H1 (cell line): ENCODE measurements around the gene ATP11A. TPM values are rescaled to one million over a fixed set of nuclear protein-coding genes. Genes with fewer than 3 reads are reported as not detected.

Source experiments
- CTCF ChIA-PET: fragments of 300-600 bp; sonication (Branson Sonifier 250); formaldehyde crosslinking; loops from one replicate; lab custom pipeline; 2021; ENCODE audit not compliant: partially characterized antibody; lab: Charles Lee
- POLR2A ChIA-PET: fragments of 300-600 bp; sonication (Branson Sonifier 250); formaldehyde crosslinking; loops from one replicate; lab custom pipeline; 2021; ENCODE audit warnings: inconsistent platforms; ENCODE audit not compliant: partially characterized antibody; lab: Charles Lee
- DNase-seq, 2 experiments: peaks; one replicate each; pipeline versions ENCODE4 v3.0.0 to v3.0.0-alpha.2; 2010 to 2022; ENCODE audit warnings: low spot score in 2 of 2, low read depth in 1 of 2, mixed read lengths in 1 of 2
- FAIRE-seq: peaks from 2 replicates; lab custom pipeline; 2011; peaks lifted over from hg19 to GRCh38; lab: Jason Lieb, UNC
- H2AFZ ChIP-seq: 2 replicates; pipeline ENCODE4 v1.8.1; 2012; ENCODE audit warnings: low read length, inconsistent platforms
- H2AK5ac ChIP-seq: 2 replicates; pipeline ENCODE4 v1.6.1; 2013; ENCODE audit warnings: low read depth, low read length
- H2BK120ac ChIP-seq: replicated peaks from 2 replicates; pipeline ENCODE3; 2013; ENCODE audit warnings: low read depth, low read length, inconsistent platforms
- H2BK12ac ChIP-seq: 2 replicates; pipeline ENCODE4 v1.6.1; 2013; ENCODE audit warnings: low read depth, low read length
- H2BK15ac ChIP-seq: 2 replicates; pipeline ENCODE4 v1.6.1; 2013; ENCODE audit warnings: low read length
- H2BK20ac ChIP-seq: 2 replicates; pipeline ENCODE4 v1.6.1; 2013; ENCODE audit warnings: low read length
- H2BK5ac ChIP-seq: 2 replicates; pipeline ENCODE4 v1.6.1; 2013; ENCODE audit warnings: low read depth, low read length
- H3K14ac ChIP-seq: 2 replicates; pipeline ENCODE4 v1.6.1; 2013; ENCODE audit warnings: inconsistent platforms; ENCODE audit not compliant: insufficient read length
- H3K18ac ChIP-seq: 2 replicates; pipeline ENCODE4 v1.6.1; 2013; ENCODE audit warnings: low read length; ENCODE audit errors: extremely low read depth
- H3K23ac ChIP-seq: 2 replicates; pipeline ENCODE4 v1.6.1; 2013; ENCODE audit warnings: inconsistent platforms; ENCODE audit not compliant: insufficient read length
- H3K23me2 ChIP-seq: 2 replicates; pipeline ENCODE4 v1.6.1; 2013; ENCODE audit warnings: low read depth, low read length
- H3K27ac ChIP-seq: 2 replicates; pipeline ENCODE4 v1.6.1; 2011; ENCODE audit warnings: low read depth, low read length, inconsistent platforms
- H3K27me3 ChIP-seq, 4 experiments: replicated peaks in 1 of 4; 1 replicate in 1 of 4; 2 replicates in 3 of 4; pipeline versions ENCODE4 v1.6.1 to v1.8.1; 2011 to 2013; ENCODE audit warnings: low read length in 3 of 4, mild to moderate bottlenecking in 3 of 4, inconsistent platforms in 2 of 4, mixed read lengths in 2 of 4, moderate library complexity in 1 of 4; ENCODE audit not compliant: control insufficient read depth in 3 of 4, insufficient read depth in 3 of 4; ENCODE audit errors: extremely low read depth in 1 of 4
- H3K36me3 ChIP-seq, 4 experiments: 2 replicates each; pipeline versions ENCODE4 v1.6.1 to v1.8.1; 2011 to 2013; ENCODE audit warnings: mild to moderate bottlenecking in 4 of 4, low read length in 3 of 4, moderate library complexity in 2 of 4, control low read depth in 1 of 4, inconsistent platforms in 1 of 4; ENCODE audit not compliant: insufficient read depth in 4 of 4, control insufficient read depth in 2 of 4
- H3K4ac ChIP-seq: replicated peaks from 2 replicates; pipeline ENCODE3; 2013; ENCODE audit warnings: low read length, low read depth, mixed read lengths, inconsistent platforms; ENCODE audit not compliant: insufficient read length
- H3K4me1 ChIP-seq, 4 experiments: replicated peaks in 1 of 4; 1 replicate in 1 of 4; 2 replicates in 3 of 4; pipeline versions ENCODE4 v1.6.1 to v1.8.1; 2011 to 2013; ENCODE audit warnings: low read length in 3 of 4, inconsistent platforms in 2 of 4, mixed read lengths in 1 of 4; ENCODE audit not compliant: insufficient read depth in 4 of 4, control insufficient read depth in 3 of 4
- H3K4me2 ChIP-seq, 2 experiments: 2 replicates each; pipeline versions ENCODE4 v1.6.1 to v1.8.1; 2011 to 2013; ENCODE audit warnings: low read depth in 2 of 2, low read length in 2 of 2, control low read depth in 1 of 2, inconsistent platforms in 1 of 2, mild to moderate bottlenecking in 1 of 2; ENCODE audit not compliant: insufficient read depth in 1 of 2
- H3K4me3 ChIP-seq, 4 experiments: fragments of 200-600, 300-600 bp in 1 of 4; sonication (generic), shearing (Covaris generic), sonication (Bioruptor Twin) in 1 of 4; 2 replicates each; pipeline versions ENCODE4 v1.5.1 to v1.8.1; 2011 to 2016; ENCODE audit warnings: low read length in 4 of 4, low read depth in 3 of 4, control low read depth in 2 of 4, inconsistent platforms in 2 of 4, mild to moderate bottlenecking in 2 of 4, mixed read lengths in 1 of 4, moderate library complexity in 1 of 4; ENCODE audit not compliant: insufficient read depth in 2 of 4; ENCODE audit errors: extremely low read depth in 1 of 4
- H3K56ac ChIP-seq: replicated peaks from 2 replicates; pipeline ENCODE3; 2013; ENCODE audit warnings: low read depth, mild to moderate bottlenecking, mixed read lengths, low read length, inconsistent platforms; ENCODE audit not compliant: insufficient read length
- H3K79me1 ChIP-seq: 2 replicates; pipeline ENCODE4 v1.6.1; 2013; ENCODE audit warnings: low read depth, low read length, control low read depth
- H3K79me2 ChIP-seq, 2 experiments: 2 replicates each; pipeline versions ENCODE4 v1.6.1 to v1.8.1; 2012 to 2013; ENCODE audit warnings: low read length in 2 of 2, mild to moderate bottlenecking in 2 of 2, inconsistent platforms in 1 of 2; ENCODE audit not compliant: insufficient read depth in 2 of 2, control insufficient read depth in 1 of 2
- H3K9ac ChIP-seq, 4 experiments: replicated peaks in 1 of 4; 1 replicate in 1 of 4; 2 replicates in 3 of 4; pipeline versions ENCODE4 v1.6.1 to v1.8.1; 2011 to 2013; ENCODE audit warnings: low read depth in 3 of 4, low read length in 3 of 4, control low read depth in 2 of 4, mild to moderate bottlenecking in 2 of 4, moderate library complexity in 2 of 4, inconsistent platforms in 1 of 4; ENCODE audit errors: extremely low read depth in 1 of 4
- H3K9me3 ChIP-seq, 2 experiments: 2 replicates each; pipeline versions ENCODE4 v1.6.1 to v1.8.1; 2012 to 2013; ENCODE audit warnings: mild to moderate bottlenecking in 2 of 2, moderate library complexity in 2 of 2, control low read depth in 1 of 2, inconsistent platforms in 1 of 2, low read depth in 1 of 2, low read length in 1 of 2, mixed read lengths in 1 of 2; ENCODE audit not compliant: insufficient read depth in 2 of 2
- H4K20me1 ChIP-seq, 2 experiments: replicated peaks in 1 of 2; 2 replicates each; pipeline versions ENCODE3 to v1.8.1; 2011 to 2013; ENCODE audit warnings: inconsistent platforms in 2 of 2, low read length in 2 of 2, mild to moderate bottlenecking in 1 of 2; ENCODE audit not compliant: insufficient read depth in 2 of 2, control insufficient read depth in 1 of 2
- H4K5ac ChIP-seq: 2 replicates; pipeline ENCODE4 v1.6.1; 2013; ENCODE audit warnings: low read length, low read depth, mixed read lengths, inconsistent platforms; ENCODE audit not compliant: insufficient read length
- H4K8ac ChIP-seq: 2 replicates; pipeline ENCODE4 v1.8.0; 2013; ENCODE audit warnings: mild to moderate bottlenecking, moderate library complexity, low read length, inconsistent platforms; ENCODE audit not compliant: insufficient read depth; ENCODE audit errors: extremely low read depth
- H4K91ac ChIP-seq: replicated peaks from 2 replicates; pipeline ENCODE3; 2013; ENCODE audit warnings: low read length, mixed read lengths, inconsistent platforms; ENCODE audit not compliant: insufficient read length
- JUND ChIP-seq: IDR thresholded peaks from 2 replicates; pipeline ENCODE4 v1.6.1; 2011; ENCODE audit warnings: mild to moderate bottlenecking, improper control_type of control experiment, low read length
- POU5F1 ChIP-seq: IDR thresholded peaks from 2 replicates; pipeline ENCODE4 v1.6.1; 2011; ENCODE audit warnings: low read depth, mild to moderate bottlenecking, low read length, moderate library complexity
- RNF2 ChIP-seq: fragments of 200-900, 300-1000 bp; sonication (generic); IDR thresholded peaks from 2 replicates; pipeline ENCODE4 v1.7.1; 2016; ENCODE audit warnings: borderline replicate concordance, low read depth, mild to moderate bottlenecking, antibody characterized with exemption, low read length; ENCODE audit not compliant: poor library complexity, severe bottlenecking; ENCODE audit errors: missing control alignments
- WGBS, 2 experiments: shearing (Covaris generic) in 1 of 2; methylation state at CpG; one replicate each; pipeline versions ENCODE4 v1.1.6 to v1.1.7; 2013 to 2015; ENCODE audit warnings: low lambda C conversion rate in 2 of 2, mixed read lengths in 2 of 2, inconsistent platforms in 1 of 2, low coverage in 1 of 2, missing lambda C conversion rate in 1 of 2; ENCODE audit not compliant: insufficient replicate concordance in 2 of 2, insufficient coverage in 1 of 2, insufficient read length in 1 of 2; ENCODE audit errors: extremely low coverage in 1 of 2, missing lambda C conversion rate in 1 of 2; 5-methylcytosine and 5-hydroxymethylcytosine counted together
- polyA plus RNA-seq, 7 experiments: library from polyadenylated mRNA; depleted of rRNA in 3 of 7; stranded (reverse) in 5 of 7; unstranded in 2 of 7; fragments of >200 nt in 5 of 7; fragments of 200-250 nt in 2 of 7; gene quantifications; 1 replicate in 5 of 7; 2 replicates in 1 of 7; 4 replicates in 1 of 7; pipeline versions ENCODE4 v1.2.1 to v1.2.3, GENCODE V29; 2011 to 2013; ENCODE audit warnings: missing spikeins in 2 of 7, mixed read lengths in 2 of 7
- total RNA-seq: library from RNA; stranded (reverse); fragmentation: NEBNext Ultra II Directional; extraction: Animal tissue kit (Norgen Biotek cat#: 25700); gene quantifications from 2 replicates; pipeline ENCODE4 v1.2.1, GENCODE V29; 2021

ATP11A gene
- total and polyA plus RNA-seq, 2 of the 8 experiments (the other 6 are each of a cell fraction or from before 2014, with no cell fraction given), result 28.8 to 72.9 TPM

- H4K91ac ChIP-seq, result peak overlapping the region; percentile 95
- peak overlapping the region; percentile 54 for H4K5ac ChIP-seq
- H3K18ac ChIP-seq, result peak overlapping the region; percentile 49; the same call in 1 of the 2 replicates
- no peak overlapping the region for H2BK15ac ChIP-seq
- no peak overlapping the region for H3K56ac ChIP-seq
- H4K8ac ChIP-seq, result no peak overlapping the region
- no peaks in the 10 kb centered on the region for H3K27me3 ChIP-seq
- peaks cover 13 to 42% (median 20%) of the 10 kb centered on the region in 4 experiments for H3K4me1 ChIP-seq
- H3K27ac ChIP-seq, result peak overlapping the region; percentile 37; the same call in 1 of the 2 replicates
- WGBS, 2 experiments, result 67% methylated on average over 17 of the region's 17 CpGs; no CpG with 5 or more reads in 1 of the 2 experiments
- H2AK5ac ChIP-seq, result peak overlapping the region; percentile 76
- no peak for FAIRE-seq
- H2BK20ac ChIP-seq, result peak overlapping the region; percentile 77
- POLR2A ChIA-PET, result interaction anchor here (0.6 to 2.2 kb wide), 8 partner anchors 8 to 233 kb away, joined by 3 to 12 read pairs (median 4); no protein-coding TSS in a partner anchor
- H3K14ac ChIP-seq, result no peak overlapping the region
- no peak overlapping the region for H3K23ac ChIP-seq
- H2AFZ ChIP-seq, result no peak overlapping the region
- peak overlapping the region; percentile 86; the same call in 1 of the 2 replicates for H2BK12ac ChIP-seq
- H3K23me2 ChIP-seq, result no peaks in the 10 kb centered on the region
- 0 out of 7 replicates have a peak overlapping the region, but pooled peaks of 1 of the 4 experiments have one; percentile 5 for H3K9ac ChIP-seq
- CTCF ChIA-PET, result interaction anchor here (1.0 to 1.2 kb wide), 3 partner anchors 11 to 139 kb away, joined by 3 read pairs; no protein-coding TSS in a partner anchor
- peak overlapping the region; percentile 96 for H2BK120ac ChIP-seq
- H3K79me1 ChIP-seq, result peaks cover 13% of the 10 kb centered on the region; the same call in 1 of the 2 replicates
- peaks cover 0 to 2% of the 10 kb centered on the region in 2 experiments for H4K20me1 ChIP-seq
- H3K79me2 ChIP-seq, result peaks cover 0 to 65% of the 10 kb centered on the region in 2 experiments; a peak in 3 of 4 replicates
- H3K4me2 ChIP-seq, result peak overlapping the region; percentile 48 to 54; a peak in 2 of 4 replicates
- no peak for TF ChIP-seq RNF2
- no peak for TF ChIP-seq POU5F1
- 0 out of 2 replicates have a peak, but pooled peaks have one; percentile 3 for TF ChIP-seq JUND
- peak overlapping the region; percentile 97 for H3K4ac ChIP-seq
- peak overlapping the region in 1 of 4 experiments; percentile 8; a peak in 1 of 8 replicates for H3K4me3 ChIP-seq
- no peak for DNase-seq
- H3K9me3 ChIP-seq, result no peaks in the 10 kb centered on the region
- no peaks in the 10 kb centered on the region for H3K36me3 ChIP-seq
- H2BK5ac ChIP-seq, result peak overlapping the region; percentile 76; the same call in 1 of the 2 replicates
Observed at GRCh38 chr13:112734696-112735547, 45.1 kb downstream of the ATP11A start.
